GM12865 (cell line): ENCODE results near the gene AADAC.
"Not testable (repeated sequence)": the region's sequence is repeated elsewhere in the genome, so short reads cannot be mapped to it uniquely, and the experiment has no call there.

ENCODE experiments used
- DNase-seq: peaks from one replicate; pipeline ENCODE4 v3.0.0; 2010; ENCODE audit warnings: low read depth
- H3K4me3 ChIP-seq: 2 replicates; pipeline ENCODE4 v1.5.1; 2011; ENCODE audit warnings: mild to moderate bottlenecking, low read depth, low read length, control low read depth
- TF ChIP-seq, protein P1 (sequence below): IDR thresholded peaks from 2 replicates; pipeline ENCODE4 v1.5.1; 2011; ENCODE audit warnings: low read length, control low read depth, low read depth, inconsistent platforms; ENCODE audit not compliant: insufficient read depth; ENCODE audit errors: missing control alignments

AADAC gene

DNA sequence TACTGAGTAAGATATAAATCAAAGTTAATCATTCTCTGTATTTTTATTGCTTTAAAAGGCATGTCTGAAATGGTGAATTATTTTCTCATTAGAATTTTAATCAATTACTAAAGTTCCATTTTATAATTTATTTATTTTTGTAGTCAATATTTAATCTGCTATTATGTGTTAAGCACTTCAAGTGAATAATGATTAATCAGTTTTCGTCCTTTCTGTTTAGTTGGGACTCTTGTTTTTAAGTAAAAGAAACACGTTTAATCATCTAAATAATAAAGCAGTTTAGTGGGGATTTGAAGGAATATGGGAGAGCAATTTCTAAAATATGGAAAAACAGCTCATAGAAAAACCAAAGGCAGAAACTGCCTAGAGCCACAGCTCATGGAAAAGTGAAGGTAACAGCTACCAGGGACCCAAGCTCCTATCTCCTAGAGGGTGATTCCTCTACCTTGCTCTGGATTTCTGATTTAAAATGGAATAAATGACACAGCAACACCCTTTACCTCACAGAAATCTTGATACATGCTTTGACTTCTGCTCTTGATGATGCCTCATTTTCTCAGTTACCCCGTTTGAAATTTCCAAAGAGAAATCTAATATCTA lies 31.5 kb downstream of the AADAC start:
- TF ChIP-seq, protein P1, sequence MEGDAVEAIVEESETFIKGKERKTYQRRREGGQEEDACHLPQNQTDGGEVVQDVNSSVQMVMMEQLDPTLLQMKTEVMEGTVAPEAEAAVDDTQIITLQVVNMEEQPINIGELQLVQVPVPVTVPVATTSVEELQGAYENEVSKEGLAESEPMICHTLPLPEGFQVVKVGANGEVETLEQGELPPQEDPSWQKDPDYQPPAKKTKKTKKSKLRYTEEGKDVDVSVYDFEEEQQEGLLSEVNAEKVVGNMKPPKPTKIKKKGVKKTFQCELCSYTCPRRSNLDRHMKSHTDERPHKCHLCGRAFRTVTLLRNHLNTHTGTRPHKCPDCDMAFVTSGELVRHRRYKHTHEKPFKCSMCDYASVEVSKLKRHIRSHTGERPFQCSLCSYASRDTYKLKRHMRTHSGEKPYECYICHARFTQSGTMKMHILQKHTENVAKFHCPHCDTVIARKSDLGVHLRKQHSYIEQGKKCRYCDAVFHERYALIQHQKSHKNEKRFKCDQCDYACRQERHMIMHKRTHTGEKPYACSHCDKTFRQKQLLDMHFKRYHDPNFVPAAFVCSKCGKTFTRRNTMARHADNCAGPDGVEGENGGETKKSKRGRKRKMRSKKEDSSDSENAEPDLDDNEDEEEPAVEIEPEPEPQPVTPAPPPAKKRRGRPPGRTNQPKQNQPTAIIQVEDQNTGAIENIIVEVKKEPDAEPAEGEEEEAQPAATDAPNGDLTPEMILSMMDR, result no peak
- H3K4me3 ChIP-seq, result no peak overlapping the region
- no peak for DNase-seq

GRCh38 chr3:151850065-151850464 lies 36.1 kb downstream of the AADAC start:
- not testable (repeated sequence) for H3K4me3 ChIP-seq

GRCh38 chr3:151852074-151852811 lies 38.3 kb downstream of the AADAC start:
- no peak overlapping the region for H3K4me3 ChIP-seq
- no peak for DNase-seq
- TF ChIP-seq, protein P1, result no peak

More at GRCh38 chr3:151850065-151850464, 36.1 kb downstream of the AADAC start:
- DNase-seq, result not testable (repeated sequence)

DNA sequence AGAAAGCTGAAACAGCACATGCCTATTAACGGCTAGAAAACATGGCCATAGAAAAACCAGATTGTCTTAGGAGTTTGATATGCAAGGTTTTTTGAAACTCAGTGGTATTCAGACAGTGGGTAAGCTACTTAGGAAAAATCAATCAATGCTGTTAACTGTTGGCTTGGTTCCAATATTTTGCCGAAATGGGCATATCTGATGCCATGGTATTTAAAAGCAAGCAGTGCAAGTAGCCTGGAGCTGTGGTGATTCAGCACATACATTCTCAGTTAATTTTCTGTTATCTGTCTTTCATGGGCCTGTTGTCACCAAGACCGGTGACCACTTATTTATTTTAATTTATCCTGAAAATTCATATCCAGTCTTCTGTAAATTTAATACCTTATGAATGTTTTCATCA lies 42.2 kb downstream of the AADAC start:
- TF ChIP-seq, protein P1, result no peak
- no peak overlapping the region for H3K4me3 ChIP-seq
- DNase-seq, result no peak

- TF ChIP-seq, protein P1, result no peak
- no peak overlapping the region for H3K4me3 ChIP-seq
- DNase-seq, result no peak
Observed at GRCh38 chr3:151856641-151857040, 42.7 kb downstream of the AADAC start.

DNA sequence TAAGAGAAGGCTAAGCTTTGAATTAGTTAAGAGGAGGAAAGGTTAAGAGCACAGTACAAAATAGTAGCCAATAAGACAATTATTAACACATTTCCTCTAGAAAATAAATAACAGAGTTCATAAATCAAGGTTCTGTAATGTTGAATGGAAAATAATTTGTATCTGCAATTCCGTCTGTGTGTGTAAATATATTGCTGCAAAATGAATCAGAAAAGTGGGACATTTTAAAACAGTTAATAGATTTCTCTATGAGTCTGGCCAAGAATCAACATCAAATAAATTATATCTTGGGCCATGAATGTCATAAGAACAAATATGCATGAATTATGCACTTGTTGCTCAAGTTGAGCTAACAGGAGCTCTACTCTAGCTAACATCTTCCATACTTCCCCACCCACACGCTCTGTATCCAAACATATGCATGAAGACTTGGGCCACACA lies 45.3 kb downstream of the AADAC start:
- TF ChIP-seq, protein P1, result no peak
- DNase-seq, result no peak
- no peak overlapping the region for H3K4me3 ChIP-seq

GRCh38 chr3:151859905-151860304 lies 46.0 kb downstream of the AADAC start:
- no peak for DNase-seq
- no peak overlapping the region for H3K4me3 ChIP-seq
- TF ChIP-seq, protein P1, result no peak
